ENCODE measurements around the gene CCNI2.

- no peak for TF ChIP-seq CTCF (IDR thresholded peaks at IDR 0.05)
- TF ChIP-seq POLR2A (IDR thresholded peaks at IDR 0.05) = no peak
These were observed 26.6 kb downstream of the CCNI2 start for GRCh38 chr5:132773601-132774355.

Measured in uterus (tissue), 2 donors.